GM12878 (cell line): ENCODE data around the gene VPS52. TPM values are rescaled to one million over a fixed set of nuclear protein-coding genes. Genes with fewer than 3 reads are reported as not detected.

ENCODE experiments used
- ASH2L ChIP-seq: fragments of 300-600, 200-600 bp; sonication (generic); IDR thresholded peaks from 2 replicates; pipeline ENCODE4 v1.6.1; 2017; ENCODE audit warnings: low read depth, mild to moderate bottlenecking, borderline replicate concordance
- CBFB ChIP-seq: IDR thresholded peaks from 2 replicates; pipeline ENCODE4 v1.6.1; 2016; ENCODE audit warnings: antibody characterized with exemption, low read depth
- CBX5 ChIP-seq: sonication (generic); IDR thresholded peaks from 2 replicates; pipeline ENCODE4 v1.6.1; 2016; ENCODE audit warnings: low read depth, moderate library complexity, mild to moderate bottlenecking, inconsistent platforms
- CUX1 ChIP-seq: IDR thresholded peaks from 2 replicates; pipeline ENCODE4 v1.6.1; 2012; ENCODE audit warnings: improper control_type of control experiment, low read depth, low read length; ENCODE audit not compliant: insufficient replicate concordance
- EED ChIP-seq: sonication (generic); IDR thresholded peaks from 2 replicates; pipeline ENCODE4 v1.6.1; 2016; ENCODE audit warnings: antibody characterized with exemption, low read depth
- EP300 ChIP-seq, 2 experiments: fragments of 150-350 bp in 1 of 2; IDR thresholded peaks; 2 replicates each; pipeline ENCODE4 v1.6.1; 2011 to 2012; ENCODE audit warnings: low read depth in 2 of 2, low read length in 2 of 2, borderline replicate concordance in 1 of 2, improper control_type of control experiment in 1 of 2, inconsistent platforms in 1 of 2; ENCODE audit not compliant: control insufficient read depth in 1 of 2
- FOS ChIP-seq: IDR thresholded peaks from 3 replicates; pipeline ENCODE4 v1.6.1; 2011; ENCODE audit warnings: borderline replicate concordance; ENCODE audit not compliant: insufficient read length; ENCODE audit errors: extremely low read depth
- IRF3 ChIP-seq: fragments of 450-650 bp; IDR thresholded peaks from 2 replicates; pipeline ENCODE4 v1.6.1; 2014; ENCODE audit warnings: mild to moderate bottlenecking
- NFXL1 ChIP-seq: fragments of 450-650 bp; IDR thresholded peaks from 2 replicates; pipeline ENCODE4 v1.6.1; 2017; ENCODE audit warnings: antibody characterized with exemption, mild to moderate bottlenecking, borderline replicate concordance
- NKRF ChIP-seq: fragments of 450-650 bp; conservative IDR thresholded peaks from 2 replicates; pipeline ENCODE4 v1.6.1; 2017; ENCODE audit warnings: mild to moderate bottlenecking, moderate library complexity
- SIX5 ChIP-seq: IDR thresholded peaks from 2 replicates; pipeline ENCODE4 v1.6.1; 2011; ENCODE audit warnings: mild to moderate bottlenecking, low read depth, low read length, moderate library complexity; ENCODE audit not compliant: severe bottlenecking
- SMARCA5 ChIP-seq: fragments of 450-650 bp; IDR thresholded peaks from 2 replicates; pipeline ENCODE4 v1.6.1; 2017; ENCODE audit warnings: mild to moderate bottlenecking
- SUPT20H ChIP-seq: IDR thresholded peaks from 2 replicates; pipeline ENCODE4 v1.6.1; 2011; ENCODE audit warnings: low read depth, mild to moderate bottlenecking, low read length, moderate library complexity, borderline replicate concordance; ENCODE audit not compliant: control insufficient read depth
- USF1 ChIP-seq: IDR thresholded peaks from 2 replicates; pipeline ENCODE4 v1.6.1; 2011; ENCODE audit warnings: borderline replicate concordance, low read depth, mild to moderate bottlenecking, moderate library complexity, mixed read lengths, low read length; ENCODE audit not compliant: insufficient read depth; ENCODE audit errors: extremely low read length
- WRNIP1 ChIP-seq: IDR thresholded peaks from 2 replicates; pipeline ENCODE4 v1.6.1; 2011; ENCODE audit warnings: low read depth, low read length, improper control_type of control experiment, borderline replicate concordance
- ZBTB11 ChIP-seq: fragments of 450-650 bp; formaldehyde crosslinking; IDR thresholded peaks from 2 replicates; pipeline ENCODE4 v1.5.0; 2022; ENCODE audit warnings: mild to moderate bottlenecking, missing genetic modification characterization
- ZNF384 ChIP-seq: IDR thresholded peaks from 2 replicates; pipeline ENCODE4 v1.6.1; 2012; ENCODE audit warnings: low read depth, mild to moderate bottlenecking, low read length, improper control_type of control experiment, borderline replicate concordance
- polyA plus RNA-seq, 11 experiments: library from polyadenylated mRNA; depleted of rRNA in 4 of 11; unstranded in 6 of 11; stranded (reverse) in 5 of 11; fragments of >200 nt; fragmentation: Nextera tagmentation in 4 of 11; fragmentation: Illumina TruSeq in 1 of 11; extraction: Ambion mirVana in 4 of 11; extraction: Trizol in 1 of 11; gene quantifications; 1 replicate in 1 of 11; 2 replicates in 10 of 11; pipeline versions ENCODE4 v1.2.1 to v1.2.3, GENCODE V29; 2011 to 2016; ENCODE audit warnings: inconsistent platforms in 2 of 11, missing spikeins in 2 of 11, low read depth in 1 of 11
- total RNA-seq, 4 experiments: library from RNA; depleted of rRNA in 3 of 4; stranded (reverse); fragments of >200 nt in 3 of 4; fragmentation: Illumina TruSeq in 1 of 4; extraction: Trizol in 1 of 4; gene quantifications; 2 replicates each; pipeline versions ENCODE4 v1.2.1 to v1.2.3, GENCODE V29; 2013 to 2021

Gene VPS52
- total and polyA plus RNA-seq, 10 of the 15 experiments (the other 5 are each of a cell fraction or from before 2014, with no cell fraction given) = 11.3 to 52.7 (median 36.7) TPM

- TF ChIP-seq ZBTB11 (CRISPR knock-in tag) (no peak), USF1 (no peak), SUPT20H (no peak), IRF3 (no peak), CBX5 (no peak), WRNIP1 (peak; percentile 85; the same call in 1 of the 2 replicates), EED (no peak), CBFB (no peak), EP300 (IDR thresholded peaks at IDR 0.05; ENCODE audit: borderline replicate concordance in 1 of 2, control insufficient read depth in 1 of 2, low read depth in 2 of 2, low read length in 2 of 2) (no peak), FOS (no peak), CUX1 (peak; percentile 38), NKRF (no peak), SIX5 (no peak), NFXL1 (peak; percentile 77; the same call in 1 of the 2 replicates), ZNF384 (no peak), SMARCA5 (peak; percentile 88; the same call in 1 of the 2 replicates), ASH2L (no peak)
Observed at GRCh38 chr6:33271117-33271467, 584 bp downstream of the VPS52 start (continued).
